ENCODE results near the gene KDM2A.
"Not testable (repeated sequence)": the region's sequence is repeated elsewhere in the genome, so short reads cannot be mapped to it uniquely, and the experiment has no call there.

The KDM2A gene

DNA sequence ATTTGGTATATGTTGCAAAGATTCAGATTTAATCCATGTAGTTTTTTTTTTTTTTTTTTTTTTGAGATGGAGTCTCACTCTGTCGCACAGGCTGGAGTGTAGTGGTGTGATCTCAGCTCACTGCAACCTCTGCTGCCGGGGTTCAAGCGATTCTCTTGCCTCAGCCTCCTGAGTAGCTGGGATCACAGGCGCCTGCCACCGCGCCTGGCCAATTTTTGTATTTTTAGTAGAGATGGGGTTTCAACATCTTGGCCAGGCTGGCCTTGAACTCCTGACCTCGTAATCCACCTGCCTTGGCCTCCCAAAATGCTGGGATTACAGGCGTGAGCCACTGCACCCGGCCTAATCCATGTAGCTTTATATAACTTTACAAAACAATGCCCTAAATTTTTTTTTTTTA is 49.8 kb downstream of the KDM2A start:
- not testable (repeated sequence) for H3K27ac Mint-ChIP-seq, H3K4me3 Mint-ChIP-seq, DNase-seq, H3K27me3 Mint-ChIP-seq, H3K9me3 Mint-ChIP-seq
- Mint-ChIP-seq H3K4me1 (ENCODE audit: low read depth) (peaks cover 41% of the 10 kb centered on the region), H3K36me3 (ENCODE audit: low read depth) (peaks cover 26% of the 10 kb centered on the region)

GRCh38 chr11:67174311-67174710 is 55.2 kb downstream of the KDM2A start:
- H3K27ac Mint-ChIP-seq, result no peak overlapping the region
- peaks cover 33% of the 10 kb centered on the region for H3K36me3 Mint-ChIP-seq (ENCODE audit: low read depth)
- no peaks in the 10 kb centered on the region for H3K27me3 Mint-ChIP-seq
- no peak for DNase-seq
- H3K9me3 Mint-ChIP-seq, result no peaks in the 10 kb centered on the region
- no peak overlapping the region for H3K4me3 Mint-ChIP-seq
- peaks cover 51% of the 10 kb centered on the region for H3K4me1 Mint-ChIP-seq (ENCODE audit: low read depth)

DNA sequence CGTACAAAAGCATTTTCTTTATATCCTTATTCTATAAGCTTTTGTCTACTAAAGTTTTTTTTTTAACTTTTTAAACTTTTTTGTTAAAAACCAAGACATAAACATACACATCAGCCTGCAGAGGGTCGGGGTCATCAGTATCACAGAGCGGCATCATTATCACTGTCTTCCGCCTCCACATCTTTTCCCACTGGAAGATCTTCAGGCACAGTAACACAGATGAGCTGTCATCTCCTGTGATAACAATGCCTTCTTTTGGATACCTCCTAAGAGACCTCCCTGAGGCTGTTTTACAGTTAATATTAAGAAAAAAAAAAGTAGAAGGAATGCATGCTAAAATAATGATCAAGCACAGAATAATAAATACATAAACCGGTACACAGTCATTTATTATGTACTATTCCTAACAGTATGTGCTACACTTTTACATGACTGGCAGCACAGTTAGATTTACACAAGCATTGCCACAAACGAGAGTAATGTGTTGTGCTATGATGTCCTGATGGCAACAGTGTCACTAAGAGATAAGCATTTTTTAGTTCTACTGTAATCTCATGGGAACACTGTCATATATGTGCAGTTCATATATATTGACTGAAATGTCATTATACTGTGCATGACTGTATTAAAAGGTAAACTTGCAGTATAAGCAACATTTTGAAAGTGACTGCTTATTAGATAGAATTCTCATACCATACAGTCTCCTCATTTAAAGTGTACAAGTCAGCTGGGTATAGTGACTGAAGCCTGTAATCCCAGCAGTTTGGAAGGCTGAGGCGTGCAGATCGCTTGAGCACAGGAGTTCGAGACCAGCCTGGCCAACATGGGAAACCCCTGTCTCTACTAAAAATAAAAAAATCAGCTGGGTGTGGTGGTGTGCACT is 58.6 kb downstream of the KDM2A start:
- Mint-ChIP-seq H3K4me1 (ENCODE audit: low read depth) (peaks cover 37% of the 10 kb centered on the region), H3K9me3 (no peaks in the 10 kb centered on the region), H3K36me3 (ENCODE audit: low read depth) (peaks cover 51% of the 10 kb centered on the region), H3K27ac (peak overlapping the region; percentile 29), H3K27me3 (no peaks in the 10 kb centered on the region), H3K4me3 (no peak overlapping the region)
- no peak for DNase-seq

GRCh38 chr11:67178421-67178820 is 59.4 kb downstream of the KDM2A start:
- H3K4me3 Mint-ChIP-seq, result no peak overlapping the region
- H3K27ac Mint-ChIP-seq, result peak overlapping the region; percentile 29
- no peaks in the 10 kb centered on the region for H3K27me3 Mint-ChIP-seq
- peaks cover 59% of the 10 kb centered on the region for H3K36me3 Mint-ChIP-seq (ENCODE audit: low read depth)
- H3K9me3 Mint-ChIP-seq, result no peaks in the 10 kb centered on the region
- peaks cover 36% of the 10 kb centered on the region for H3K4me1 Mint-ChIP-seq (ENCODE audit: low read depth)
- DNase-seq, result no peak

- no peak overlapping the region for H3K4me3 Mint-ChIP-seq
- H3K27me3 Mint-ChIP-seq, result no peaks in the 10 kb centered on the region
- H3K27ac Mint-ChIP-seq, result no peak overlapping the region
- peaks cover 36% of the 10 kb centered on the region for H3K4me1 Mint-ChIP-seq (ENCODE audit: low read depth)
- no peaks in the 10 kb centered on the region for H3K9me3 Mint-ChIP-seq
- no peak for DNase-seq
- H3K36me3 Mint-ChIP-seq (ENCODE audit: low read depth), result peaks cover 63% of the 10 kb centered on the region
Measured at GRCh38 chr11:67178878-67179277, 59.8 kb downstream of the KDM2A start.

DNA sequence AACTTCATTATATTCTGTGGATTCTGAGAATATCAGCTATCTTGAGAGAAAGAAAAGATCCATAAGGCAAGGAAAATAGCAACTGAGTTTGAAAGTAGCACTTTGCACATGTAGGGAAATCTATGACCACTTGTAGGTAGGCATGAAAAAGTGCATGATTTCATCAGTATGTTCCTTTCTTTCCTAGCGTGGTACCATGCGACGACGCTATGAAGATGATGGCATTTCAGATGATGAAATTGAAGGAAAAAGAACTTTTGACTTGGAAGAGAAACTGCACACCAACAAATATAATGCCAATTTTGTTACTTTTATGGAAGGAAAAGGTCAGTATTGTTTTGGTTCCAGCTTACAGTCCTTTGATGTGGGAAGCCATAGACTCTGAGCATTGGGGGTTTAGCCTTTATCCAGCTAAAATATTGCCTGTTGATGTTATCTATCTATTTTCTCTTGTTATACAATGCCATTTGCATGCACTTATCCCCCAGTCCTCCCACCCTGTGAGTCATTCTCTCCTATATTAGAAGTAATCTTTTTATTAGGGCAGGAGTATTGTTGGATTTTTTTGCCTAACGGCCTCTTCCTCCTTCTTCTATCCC is 60.9 kb downstream of the KDM2A start:
- H3K9me3 Mint-ChIP-seq, result no peaks in the 10 kb centered on the region
- DNase-seq, result no peak
- H3K27me3 Mint-ChIP-seq, result no peaks in the 10 kb centered on the region
- H3K36me3 Mint-ChIP-seq (ENCODE audit: low read depth), result peaks cover 68% of the 10 kb centered on the region
- peak overlapping the region; percentile 44 for H3K27ac Mint-ChIP-seq
- H3K4me1 Mint-ChIP-seq (ENCODE audit: low read depth), result peaks cover 28% of the 10 kb centered on the region
- no peak overlapping the region for H3K4me3 Mint-ChIP-seq

GRCh38 chr11:67194096-67194495 is 75.0 kb downstream of the KDM2A start:
- no peak for DNase-seq
- no peaks in the 10 kb centered on the region for H3K9me3 Mint-ChIP-seq
- no peak overlapping the region for H3K4me3 Mint-ChIP-seq
- H3K27ac Mint-ChIP-seq, result no peak overlapping the region
- peaks cover 14% of the 10 kb centered on the region for H3K4me1 Mint-ChIP-seq (ENCODE audit: low read depth)
- peaks cover 56% of the 10 kb centered on the region for H3K36me3 Mint-ChIP-seq (ENCODE audit: low read depth)
- no peaks in the 10 kb centered on the region for H3K27me3 Mint-ChIP-seq

- H3K9me3 Mint-ChIP-seq, result no peaks in the 10 kb centered on the region
- H3K4me3 Mint-ChIP-seq, result no peak overlapping the region
- peaks cover 5% of the 10 kb centered on the region for H3K4me1 Mint-ChIP-seq (ENCODE audit: low read depth)
- peaks cover 61% of the 10 kb centered on the region for H3K36me3 Mint-ChIP-seq (ENCODE audit: low read depth)
- no peak for DNase-seq
- no peak overlapping the region for H3K27ac Mint-ChIP-seq
- no peaks in the 10 kb centered on the region for H3K27me3 Mint-ChIP-seq
Measured at GRCh38 chr11:67195971-67196456, 77.0 kb downstream of the KDM2A start.

GRCh38 chr11:67197606-67198005 is 78.5 kb downstream of the KDM2A start:
- no peak overlapping the region for H3K4me3 Mint-ChIP-seq
- H3K36me3 Mint-ChIP-seq (ENCODE audit: low read depth), result peaks cover 57% of the 10 kb centered on the region
- H3K4me1 Mint-ChIP-seq (ENCODE audit: low read depth), result peaks cover 5% of the 10 kb centered on the region
- no peaks in the 10 kb centered on the region for H3K27me3 Mint-ChIP-seq
- H3K27ac Mint-ChIP-seq, result no peak overlapping the region
- no peak for DNase-seq
- no peaks in the 10 kb centered on the region for H3K9me3 Mint-ChIP-seq

DNA sequence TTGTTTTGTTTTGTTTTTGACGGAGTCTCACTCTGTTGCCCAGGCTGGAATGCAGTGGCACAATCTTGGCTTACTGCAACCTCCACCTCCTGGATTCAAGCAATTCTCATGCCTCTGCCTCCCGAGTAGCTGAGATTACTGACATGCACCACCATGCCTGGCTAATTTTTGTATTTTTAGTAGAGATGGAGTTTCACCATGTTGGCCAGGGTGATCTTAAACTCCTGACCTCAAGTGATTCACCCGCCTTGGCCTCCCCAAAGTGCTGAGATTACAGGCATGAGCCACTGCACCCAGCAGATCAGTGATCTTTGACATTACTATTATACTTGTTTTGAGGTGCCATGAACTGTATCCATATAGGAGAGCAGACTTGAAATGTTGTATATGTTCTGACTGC is 79.7 kb downstream of the KDM2A start:
- H3K9me3 Mint-ChIP-seq; H3K4me3 Mint-ChIP-seq; H3K27me3 Mint-ChIP-seq; DNase-seq; H3K4me1 Mint-ChIP-seq (ENCODE audit: low read depth): not testable (repeated sequence)
- H3K36me3 Mint-ChIP-seq (ENCODE audit: low read depth), result peaks cover 56% of the 10 kb centered on the region
- peak overlapping the region; percentile 65 for H3K27ac Mint-ChIP-seq

DNA sequence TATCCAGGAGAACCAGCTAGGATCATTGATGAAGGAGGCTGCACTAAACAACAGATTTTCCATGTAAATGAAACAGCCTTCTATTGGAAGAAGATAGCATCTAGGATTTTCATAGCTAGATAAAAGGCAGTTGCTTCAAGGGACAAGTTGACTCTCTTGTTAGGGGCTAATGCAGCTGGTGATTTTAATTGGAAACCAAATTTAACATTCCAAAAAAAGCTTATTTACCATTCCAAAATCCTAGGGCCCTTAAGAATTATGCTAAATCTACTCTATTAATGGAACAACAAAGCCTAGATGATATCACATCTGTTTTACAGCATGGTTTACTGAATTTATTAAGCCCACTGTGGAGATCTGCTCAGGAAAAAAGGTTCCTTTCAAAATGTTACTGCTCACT is 80.7 kb downstream of the KDM2A start:
- H3K4me3 Mint-ChIP-seq, result no peak overlapping the region
- H3K4me1 Mint-ChIP-seq (ENCODE audit: low read depth), result peaks cover 6% of the 10 kb centered on the region
- H3K27ac Mint-ChIP-seq, result peak overlapping the region; percentile 26
- H3K27me3 Mint-ChIP-seq, result no peaks in the 10 kb centered on the region
- peaks cover 53% of the 10 kb centered on the region for H3K36me3 Mint-ChIP-seq (ENCODE audit: low read depth)
- no peak for DNase-seq
- H3K9me3 Mint-ChIP-seq, result no peaks in the 10 kb centered on the region

- H3K27me3 Mint-ChIP-seq, result no peaks in the 10 kb centered on the region
- DNase-seq, result no peak
- no peak overlapping the region for H3K27ac Mint-ChIP-seq
- H3K4me3 Mint-ChIP-seq, result no peak overlapping the region
- no peaks in the 10 kb centered on the region for H3K9me3 Mint-ChIP-seq
- peaks cover 6% of the 10 kb centered on the region for H3K4me1 Mint-ChIP-seq (ENCODE audit: low read depth)
- H3K36me3 Mint-ChIP-seq (ENCODE audit: low read depth), result peaks cover 52% of the 10 kb centered on the region
Measured at GRCh38 chr11:67202028-67202427, 83.0 kb downstream of the KDM2A start.

DNA sequence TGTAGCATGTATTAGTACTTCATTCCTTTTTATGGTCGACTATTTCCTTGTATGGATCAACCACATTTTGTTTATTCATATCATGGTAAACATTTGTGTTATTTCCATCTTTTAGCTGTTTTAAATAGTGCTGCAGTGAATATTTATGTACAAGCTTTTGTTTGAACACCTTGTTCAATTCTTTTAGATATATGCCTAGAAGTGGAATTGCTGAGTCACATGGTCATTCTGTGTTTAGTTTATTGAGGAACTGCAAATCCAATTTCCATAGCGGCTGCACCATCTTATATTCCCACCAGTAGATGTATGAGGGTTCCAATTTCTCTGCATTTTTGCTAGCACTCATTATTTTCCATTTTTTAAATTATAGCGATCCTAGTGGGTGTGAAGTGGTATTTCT is 85.8 kb downstream of the KDM2A start:
- no peaks in the 10 kb centered on the region for H3K9me3 Mint-ChIP-seq
- H3K36me3 Mint-ChIP-seq (ENCODE audit: low read depth), result peaks cover 55% of the 10 kb centered on the region
- no peak for DNase-seq
- peaks cover 2% of the 10 kb centered on the region for H3K4me1 Mint-ChIP-seq (ENCODE audit: low read depth)
- no peak overlapping the region for H3K4me3 Mint-ChIP-seq
- no peak overlapping the region for H3K27ac Mint-ChIP-seq
- no peaks in the 10 kb centered on the region for H3K27me3 Mint-ChIP-seq

- not testable (repeated sequence) for H3K27ac Mint-ChIP-seq; DNase-seq; H3K4me3 Mint-ChIP-seq; H3K27me3 Mint-ChIP-seq; H3K9me3 Mint-ChIP-seq; H3K4me1 Mint-ChIP-seq (ENCODE audit: low read depth)
- H3K36me3 Mint-ChIP-seq (ENCODE audit: low read depth), result peaks cover 59% of the 10 kb centered on the region
Measured at GRCh38 chr11:67209222-67209621, 90.2 kb downstream of the KDM2A start.

Measured in activated T-cell treated with anti-CD3 and anti-CD28 coated beads, Interleukin-2, amount 50 U/mL, for 24 hours (primary cell).